Left lung (tissue), 10 donors: ENCODE measurements around the gene NCR3LG1. TPM values are rescaled to one million over a fixed set of nuclear protein-coding genes. Genes with fewer than 3 reads are reported as not detected.

Experiments used
- ATAC-seq: fragments of 200-7000 bp; cut with Tn5 transposase; one replicate; pipeline ENCODE4 v1.9.1; 2020; ENCODE audit warnings: moderate library complexity
- DNase-seq, 4 donors: peaks; one replicate each; pipeline ENCODE4 v3.0.0-alpha.2; 2013 to 2020
- H3K27ac ChIP-seq, 2 donors: fragments of 200-600 bp; sonication (generic) in 1 of 2; one replicate each; pipeline versions ENCODE4 v1.5.0 to v1.8.0; 2020 to 2021
- H3K27me3 ChIP-seq, 2 donors: fragments of 200-600 bp; sonication (generic) in 1 of 2; one replicate each; pipeline versions ENCODE4 v1.5.0 to v1.8.0; 2020 to 2021
- H3K36me3 ChIP-seq, 2 donors: fragments of 200-600 bp; sonication (generic) in 1 of 2; one replicate each; pipeline versions ENCODE4 v1.5.0 to v1.8.0; 2020 to 2021
- H3K4me1 ChIP-seq, 2 donors: fragments of 200-600 bp; one replicate each; pipeline ENCODE4 v1.8.0; 2021
- H3K4me3 ChIP-seq, 2 donors: fragments of 200-600 bp; sonication (generic) in 1 of 2; one replicate each; pipeline versions ENCODE4 v1.5.0 to v1.8.0; 2020 to 2021; ENCODE audit warnings: mild to moderate bottlenecking in 1 of 2
- H3K9me3 ChIP-seq, 2 donors: fragments of 200-600 bp; sonication (generic) in 1 of 2; one replicate each; pipeline versions ENCODE4 v1.5.0 to v1.8.0; 2020 to 2021
- intact Hi-C, 2 donors: fragments of 100-400 bp; cut with DNase I; formaldehyde crosslinking; loops; one replicate each; pipeline versions ENCODE4 v1.11.2 to v1.14.2; 2022
- polyA plus RNA-seq, 6 donors: library from polyadenylated mRNA; unstranded; fragments of 120-200 nt; gene quantifications; one replicate each; pipeline ENCODE4 v1.2.1, GENCODE V29; 2013; ENCODE audit not compliant: insufficient read length in 6 of 6
- total RNA-seq, 2 donors: library from RNA; stranded (reverse); fragmentation: NEBNext Ultra II Directional; extraction: Animal tissue kit (Norgen Biotek cat#: 25700); gene quantifications; one replicate each; pipeline ENCODE4 v1.2.1, GENCODE V29; 2021
- TF ChIP-seq, protein P1 (sequence below), 2 donors: fragments of 200-600 bp; sonication (generic) in 1 of 2; IDR thresholded peaks; one replicate each; pipeline versions ENCODE4 v1.5.0 to v1.8.0; 2021; ENCODE audit warnings: antibody characterized with exemption in 2 of 2
- donor health status: DM: no; HTN: yes; CAD: no.
- donor health status: DM: no; HTN: no; CAD: no.

NCR3LG1 gene
- total and polyA plus RNA-seq, 8 donors: 0.63 to 9.8 (median 0.85) TPM

DNA sequence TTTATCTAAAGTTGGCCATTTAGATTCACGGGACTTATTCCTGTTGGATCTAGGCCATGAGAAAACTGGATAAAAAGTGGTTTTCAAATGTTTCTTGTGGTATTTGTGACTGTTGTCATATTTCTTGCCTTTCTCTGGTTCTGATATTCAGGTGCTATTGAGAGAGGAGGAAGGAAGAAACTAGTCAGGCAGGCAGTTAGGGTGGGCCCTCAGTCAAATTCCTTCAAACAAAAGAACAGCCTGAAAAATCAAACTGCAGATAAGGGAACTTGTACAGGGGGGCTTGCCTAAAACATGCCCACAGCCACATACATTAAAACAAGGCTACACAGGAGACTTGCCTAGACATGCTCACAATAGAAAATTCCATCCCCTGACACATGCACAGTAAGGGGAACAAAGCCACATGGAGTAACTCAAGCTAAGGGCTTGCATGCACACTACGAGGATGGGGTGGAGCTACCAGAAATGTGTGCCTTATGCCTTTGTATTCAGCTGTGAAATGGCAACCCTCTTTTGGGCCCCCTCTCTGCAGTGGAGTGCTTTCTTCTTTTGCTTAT is 18.2 kb downstream of the NCR3LG1 start:
- peaks cover 19 to 67% of the 10 kb centered on the region in 2 donors for H3K9me3 ChIP-seq
- intact Hi-C loops: no loop called here

GRCh38 chr11:17371614-17372013 is 20.0 kb downstream of the NCR3LG1 start:
- Histone ChIP-seq H3K27me3 (no peaks in the 10 kb centered on the region), H3K36me3 (peaks cover 0 to 98% of the 10 kb centered on the region in 2 donors), H3K9me3 (peaks cover 19 to 77% of the 10 kb centered on the region in 2 donors), H3K4me3 (no peak overlapping the region), H3K27ac (no peak overlapping the region), H3K4me1 (no peaks in the 10 kb centered on the region)
- ATAC-seq (no peak), DNase-seq (no peak)
- TF ChIP-seq, protein P1, sequence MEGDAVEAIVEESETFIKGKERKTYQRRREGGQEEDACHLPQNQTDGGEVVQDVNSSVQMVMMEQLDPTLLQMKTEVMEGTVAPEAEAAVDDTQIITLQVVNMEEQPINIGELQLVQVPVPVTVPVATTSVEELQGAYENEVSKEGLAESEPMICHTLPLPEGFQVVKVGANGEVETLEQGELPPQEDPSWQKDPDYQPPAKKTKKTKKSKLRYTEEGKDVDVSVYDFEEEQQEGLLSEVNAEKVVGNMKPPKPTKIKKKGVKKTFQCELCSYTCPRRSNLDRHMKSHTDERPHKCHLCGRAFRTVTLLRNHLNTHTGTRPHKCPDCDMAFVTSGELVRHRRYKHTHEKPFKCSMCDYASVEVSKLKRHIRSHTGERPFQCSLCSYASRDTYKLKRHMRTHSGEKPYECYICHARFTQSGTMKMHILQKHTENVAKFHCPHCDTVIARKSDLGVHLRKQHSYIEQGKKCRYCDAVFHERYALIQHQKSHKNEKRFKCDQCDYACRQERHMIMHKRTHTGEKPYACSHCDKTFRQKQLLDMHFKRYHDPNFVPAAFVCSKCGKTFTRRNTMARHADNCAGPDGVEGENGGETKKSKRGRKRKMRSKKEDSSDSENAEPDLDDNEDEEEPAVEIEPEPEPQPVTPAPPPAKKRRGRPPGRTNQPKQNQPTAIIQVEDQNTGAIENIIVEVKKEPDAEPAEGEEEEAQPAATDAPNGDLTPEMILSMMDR (IDR thresholded peaks at IDR 0.05): no peak
- intact Hi-C loops: no loop called here

More for the DNA sequence above, 18.2 kb downstream of the NCR3LG1 start:
- H3K27me3 ChIP-seq: no peaks in the 10 kb centered on the region
- peaks cover 0 to 91% of the 10 kb centered on the region in 2 donors for H3K36me3 ChIP-seq
- no peaks in the 10 kb centered on the region for H3K4me1 ChIP-seq
- no peak for ATAC-seq
- TF ChIP-seq, protein P1 (IDR thresholded peaks at IDR 0.05): no peak
- H3K4me3 ChIP-seq: no peak overlapping the region
- H3K27ac ChIP-seq: no peak overlapping the region
- no peak for DNase-seq

DNA sequence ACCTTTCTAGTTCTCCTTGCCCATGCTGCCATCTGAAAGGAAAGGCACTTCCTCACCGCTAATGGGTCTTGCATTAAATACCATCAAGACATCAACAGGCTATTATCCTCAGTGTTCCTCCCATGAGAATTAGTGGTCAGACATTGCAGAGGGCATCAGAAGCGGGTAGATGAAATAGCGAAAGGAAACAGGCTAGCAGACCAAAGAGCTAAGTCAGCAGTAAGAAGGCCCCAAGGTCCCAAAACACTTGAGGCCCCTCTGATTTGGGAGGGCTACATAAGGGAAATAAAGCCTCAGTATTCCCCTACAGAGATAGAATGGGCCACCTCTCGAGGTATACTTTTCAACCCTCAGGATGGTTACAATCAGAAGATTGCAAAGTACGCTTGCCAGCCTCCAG is 23.9 kb downstream of the NCR3LG1 start:
- H3K4me1 ChIP-seq: no peaks in the 10 kb centered on the region
- TF ChIP-seq, protein P1 (IDR thresholded peaks at IDR 0.05): no peak
- DNase-seq (no peak), ATAC-seq (no peak)
- no peaks in the 10 kb centered on the region for H3K27me3 ChIP-seq
- no peak overlapping the region for H3K27ac ChIP-seq
- intact Hi-C loops: no loop called here
- peaks cover 0 to 80% of the 10 kb centered on the region in 2 donors for H3K36me3 ChIP-seq
- no peak overlapping the region for H3K4me3 ChIP-seq
- peaks cover 15 to 61% of the 10 kb centered on the region in 2 donors for H3K9me3 ChIP-seq

DNA sequence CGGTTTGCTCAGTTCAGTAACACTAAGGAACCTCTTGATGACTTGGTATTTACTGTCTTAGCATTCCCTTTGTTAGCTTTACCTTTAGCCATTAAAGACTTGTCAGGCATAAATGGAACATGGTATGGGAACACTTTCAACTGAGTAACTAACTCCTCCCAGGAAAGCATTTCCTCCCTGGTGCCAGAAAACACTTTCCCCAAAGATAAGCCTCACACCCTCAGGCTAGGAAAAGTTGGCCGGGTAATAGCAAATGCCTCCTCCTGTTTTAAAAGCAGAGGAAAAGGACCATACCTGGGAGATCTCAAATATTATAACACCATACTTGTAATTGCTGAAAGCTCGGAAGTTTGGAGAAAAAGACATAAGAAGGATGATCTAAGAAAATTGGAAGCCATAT is 24.9 kb downstream of the NCR3LG1 start:
- no peaks in the 10 kb centered on the region for H3K4me1 ChIP-seq
- H3K9me3 ChIP-seq: peaks cover 15 to 52% of the 10 kb centered on the region in 2 donors
- intact Hi-C loops: no loop called here
- TF ChIP-seq, protein P1 (IDR thresholded peaks at IDR 0.05): no peak
- ATAC-seq (no peak), DNase-seq (no peak)
- H3K27ac ChIP-seq: no peak overlapping the region
- H3K27me3 ChIP-seq: no peaks in the 10 kb centered on the region
- H3K4me3 ChIP-seq: no peak overlapping the region
- H3K36me3 ChIP-seq: peaks cover 0 to 71% of the 10 kb centered on the region in 2 donors

DNA sequence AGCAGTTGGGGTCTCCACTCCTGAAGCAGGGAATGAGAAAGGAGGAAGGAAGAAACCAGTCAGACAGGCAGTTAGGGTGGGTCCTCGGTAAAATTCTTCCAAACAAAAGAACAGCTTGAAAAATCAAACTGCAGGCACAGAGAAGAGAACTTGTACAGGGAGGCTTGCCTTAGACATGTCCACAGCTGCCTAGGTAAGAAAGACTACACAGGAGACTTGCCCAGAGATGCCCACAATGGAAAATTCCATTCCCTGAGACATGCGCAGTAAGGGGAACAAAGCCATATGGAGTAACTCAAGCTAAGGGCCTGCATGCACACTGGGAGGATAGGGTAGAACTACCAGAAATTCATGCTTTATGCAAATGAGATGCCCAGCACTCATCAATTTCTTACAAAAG is 27.1 kb downstream of the NCR3LG1 start:
- ATAC-seq: no peak
- TF ChIP-seq, protein P1 (IDR thresholded peaks at IDR 0.05): no peak
- H3K4me1 ChIP-seq: no peaks in the 10 kb centered on the region
- H3K4me3 ChIP-seq: no peak overlapping the region
- no peaks in the 10 kb centered on the region for H3K27me3 ChIP-seq
- H3K27ac ChIP-seq: no peak overlapping the region
- H3K36me3 ChIP-seq: peaks cover 0 to 49% of the 10 kb centered on the region in 2 donors
- peaks cover 0 to 30% of the 10 kb centered on the region in 2 donors for H3K9me3 ChIP-seq
- intact Hi-C loops: no loop called here
- no peak for DNase-seq
